ENCODE measurements around the gene PRF1.

PRF1 gene

GRCh38 chr10:70589762-70590654, 12.5 kb downstream of the PRF1 start:
- H3K27ac ChIP-seq, result no peak overlapping the region
- no peak for TF ChIP-seq CTCF (conservative IDR thresholded peaks at IDR 0.05)

GRCh38 chr10:70588859-70589570, 13.5 kb downstream of the PRF1 start:
- no peak for TF ChIP-seq CTCF (conservative IDR thresholded peaks at IDR 0.05)
- H3K27ac ChIP-seq, result no peak overlapping the region

- H3K27ac ChIP-seq, result no peak overlapping the region
- TF ChIP-seq CTCF (conservative IDR thresholded peaks at IDR 0.05), result no peak
Measured at GRCh38 chr10:70588255-70588654, 14.3 kb downstream of the PRF1 start.

GRCh38 chr10:70587045-70587658, 15.4 kb downstream of the PRF1 start:
- H3K27ac ChIP-seq, result no peak overlapping the region
- TF ChIP-seq CTCF (conservative IDR thresholded peaks at IDR 0.05), result no peak

GRCh38 chr10:70586348-70586930, 16.1 kb downstream of the PRF1 start:
- no peak overlapping the region for H3K27ac ChIP-seq
- TF ChIP-seq CTCF (conservative IDR thresholded peaks at IDR 0.05), result no peak

GRCh38 chr10:70585578-70586169, 16.9 kb downstream of the PRF1 start:
- no peak overlapping the region for H3K27ac ChIP-seq
- TF ChIP-seq CTCF (conservative IDR thresholded peaks at IDR 0.05), result no peak
